ENCODE results near the gene ZC3H10. TPM values are rescaled to one million over a fixed set of nuclear protein-coding genes. Genes with fewer than 3 reads are reported as not detected.

Gene ZC3H10
- total RNA-seq, 1 experiment from 2014 or later, result 8.7 TPM

DNA sequence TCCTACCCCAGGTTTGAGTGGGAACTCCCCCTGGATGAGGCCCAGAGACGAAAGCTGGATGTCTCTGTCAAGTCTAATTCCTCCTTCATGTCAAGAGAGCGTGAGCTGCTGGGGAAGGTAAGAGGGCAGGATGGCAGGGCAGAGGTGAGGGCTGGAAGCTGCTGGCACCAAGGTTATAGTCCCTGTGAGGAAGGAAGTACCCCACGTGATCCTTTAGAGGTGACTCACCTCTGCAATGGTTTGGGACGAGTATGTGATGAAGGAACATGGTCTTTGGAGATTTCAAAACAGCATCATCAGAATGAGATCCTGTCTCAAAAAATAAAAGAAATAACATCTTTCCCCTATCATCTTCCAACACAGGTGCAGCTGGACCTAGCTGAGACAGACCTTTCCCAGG is 25.2 kb downstream of the ZC3H10 start:
- Histone ChIP-seq H3K36me3 (ENCODE audit: control insufficient read depth in 1 of 2, insufficient read depth in 2 of 2, low read length in 2 of 2) (peaks cover 32 to 49% of the 10 kb centered on the region in 2 experiments), H3K27me3 (ENCODE audit: insufficient read depth, low read length) (no peaks in the 10 kb centered on the region), H3K4me1 (ENCODE audit: control insufficient read depth in 1 of 2, insufficient read depth in 2 of 2, low read length in 2 of 2) (peaks cover 0 to 5% of the 10 kb centered on the region in 2 experiments; a peak in 2 of 4 replicates), H3K9me3 (ENCODE audit: control insufficient read depth in 1 of 2, insufficient read depth in 1 of 2, low read depth in 1 of 2, low read length in 2 of 2) (no peaks in the 10 kb centered on the region), H3K27ac (ENCODE audit: low read depth, low read length) (no peak overlapping the region), H4K20me1 (ENCODE audit: insufficient read depth) (no peaks in the 10 kb centered on the region), H3K79me2 (ENCODE audit: insufficient read depth, low read length) (no peaks in the 10 kb centered on the region), H3K4me2 (ENCODE audit: low read length) (no peak overlapping the region), H3K4me3 (replicated peaks in 1 of 2; ENCODE audit: low read depth in 1 of 2, low read length in 2 of 2) (no peak overlapping the region), H3K9ac (ENCODE audit: low read length) (no peak overlapping the region), H2AFZ (ENCODE audit: low read depth, low read length, poor library complexity, severe bottlenecking) (no peak overlapping the region), H3K9me2 (ENCODE audit: insufficient read depth) (no peaks in the 10 kb centered on the region)
- POLR2A ChIA-PET, result interaction anchor here (3.8 kb wide), 1 partner anchor 15 kb away, joined by 14 read pairs; the partner anchor contains the start of gene ESYT1
- intact Hi-C loops (cut with micrococcal nuclease), result no loop called here
- no peak for ATAC-seq
- RAD21 ChIA-PET (ENCODE audit: low non-redundant PET in 1 of 2, low total read pairs in 2 of 2, uncharacterized antibody in 2 of 2, unreplicated experiment in 2 of 2), result no interaction called here
- BruUV-seq (replicated peaks), result no TSS peak
- DNase-seq (ENCODE audit: low read depth, low spot score), result no peak
- TF ChIP-seq EZH2phosphoT487 (IDR thresholded peaks at IDR 0.05; ENCODE audit: borderline replicate concordance), result no peak
- no peak for TF ChIP-seq YY1 (IDR thresholded peaks at IDR 0.05; ENCODE audit: extremely low read depth, insufficient replicate concordance, low read depth, low read length)
- TF ChIP-seq, protein P1, sequence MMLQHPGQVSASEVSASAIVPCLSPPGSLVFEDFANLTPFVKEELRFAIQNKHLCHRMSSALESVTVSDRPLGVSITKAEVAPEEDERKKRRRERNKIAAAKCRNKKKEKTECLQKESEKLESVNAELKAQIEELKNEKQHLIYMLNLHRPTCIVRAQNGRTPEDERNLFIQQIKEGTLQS (IDR thresholded peaks at IDR 0.05), result no peak
- TF ChIP-seq SRF (IDR thresholded peaks at IDR 0.05; ENCODE audit: low read depth), result no peak
- TF ChIP-seq CEBPB (IDR thresholded peaks at IDR 0.05; ENCODE audit: low read depth), result no peak
- TF ChIP-seq SP1 (IDR thresholded peaks at IDR 0.05; ENCODE audit: low read depth), result no peak
- TF ChIP-seq JUND (IDR thresholded peaks at IDR 0.05), result no peak
- CTCF ChIA-PET, result interaction anchor here (1.0 kb wide), 1 partner anchor 9 kb away, joined by 3 read pairs; the partner anchor contains the start of gene MYL6B

DNA sequence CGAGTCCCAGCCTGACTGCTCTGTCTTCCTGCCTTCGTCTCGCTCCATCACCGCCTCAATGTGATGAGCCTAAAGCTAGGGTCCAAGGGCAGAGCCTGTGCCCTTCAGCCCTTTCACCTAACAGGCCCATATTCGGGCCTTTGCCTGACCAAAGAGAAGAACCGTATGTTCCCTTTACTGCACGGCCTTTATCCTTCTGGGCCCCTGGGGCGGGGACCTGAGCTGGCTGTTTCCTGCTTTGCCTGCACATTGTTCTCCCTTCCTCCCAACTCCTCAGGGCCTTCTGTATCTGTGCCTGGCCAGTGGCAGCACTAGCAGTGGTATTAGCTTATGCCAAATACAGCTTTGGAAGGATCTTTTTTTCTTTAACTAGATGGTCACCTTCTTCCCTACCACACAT is 25.8 kb downstream of the ZC3H10 start:
- no peak overlapping the region for H2AFZ ChIP-seq (ENCODE audit: low read depth, low read length, poor library complexity, severe bottlenecking)
- CTCF ChIA-PET, result no interaction called here

More for the DNA sequence above, 25.8 kb downstream of the ZC3H10 start:
- ChIA-PET RAD21 (ENCODE audit: low non-redundant PET in 1 of 2, low total read pairs in 2 of 2, uncharacterized antibody in 2 of 2, unreplicated experiment in 2 of 2) (no interaction called here), POLR2A (interaction anchor here (3.8 kb wide), 1 partner anchor 16 kb away, joined by 14 read pairs; the partner anchor contains the start of gene ESYT1)
- H3K4me3 ChIP-seq (replicated peaks in 1 of 2; ENCODE audit: low read depth in 1 of 2, low read length in 2 of 2), result no peak overlapping the region
- H3K27me3 ChIP-seq (ENCODE audit: insufficient read depth, low read length), result no peaks in the 10 kb centered on the region
- no peak overlapping the region for H3K4me2 ChIP-seq (ENCODE audit: low read length)
- H3K9ac ChIP-seq (ENCODE audit: low read length), result no peak overlapping the region
- no peaks in the 10 kb centered on the region for H3K9me2 ChIP-seq (ENCODE audit: insufficient read depth)
- peaks cover 30 to 42% of the 10 kb centered on the region in 2 experiments for H3K36me3 ChIP-seq (ENCODE audit: control insufficient read depth in 1 of 2, insufficient read depth in 2 of 2, low read length in 2 of 2)
- H3K9me3 ChIP-seq (ENCODE audit: control insufficient read depth in 1 of 2, insufficient read depth in 1 of 2, low read depth in 1 of 2, low read length in 2 of 2), result no peaks in the 10 kb centered on the region
- H3K79me2 ChIP-seq (ENCODE audit: insufficient read depth, low read length), result no peaks in the 10 kb centered on the region
- H3K27ac ChIP-seq (ENCODE audit: low read depth, low read length), result no peak overlapping the region
- ATAC-seq (no peak), DNase-seq (ENCODE audit: low read depth, low spot score) (no peak)
- peaks cover 0 to 5% of the 10 kb centered on the region in 2 experiments; a peak in 2 of 4 replicates for H3K4me1 ChIP-seq (ENCODE audit: control insufficient read depth in 1 of 2, insufficient read depth in 2 of 2, low read length in 2 of 2)
- intact Hi-C loops (cut with micrococcal nuclease), result no loop called here
- no TSS peak for BruUV-seq (replicated peaks)
- no peaks in the 10 kb centered on the region for H4K20me1 ChIP-seq (ENCODE audit: insufficient read depth)
- TF ChIP-seq, protein P2, sequence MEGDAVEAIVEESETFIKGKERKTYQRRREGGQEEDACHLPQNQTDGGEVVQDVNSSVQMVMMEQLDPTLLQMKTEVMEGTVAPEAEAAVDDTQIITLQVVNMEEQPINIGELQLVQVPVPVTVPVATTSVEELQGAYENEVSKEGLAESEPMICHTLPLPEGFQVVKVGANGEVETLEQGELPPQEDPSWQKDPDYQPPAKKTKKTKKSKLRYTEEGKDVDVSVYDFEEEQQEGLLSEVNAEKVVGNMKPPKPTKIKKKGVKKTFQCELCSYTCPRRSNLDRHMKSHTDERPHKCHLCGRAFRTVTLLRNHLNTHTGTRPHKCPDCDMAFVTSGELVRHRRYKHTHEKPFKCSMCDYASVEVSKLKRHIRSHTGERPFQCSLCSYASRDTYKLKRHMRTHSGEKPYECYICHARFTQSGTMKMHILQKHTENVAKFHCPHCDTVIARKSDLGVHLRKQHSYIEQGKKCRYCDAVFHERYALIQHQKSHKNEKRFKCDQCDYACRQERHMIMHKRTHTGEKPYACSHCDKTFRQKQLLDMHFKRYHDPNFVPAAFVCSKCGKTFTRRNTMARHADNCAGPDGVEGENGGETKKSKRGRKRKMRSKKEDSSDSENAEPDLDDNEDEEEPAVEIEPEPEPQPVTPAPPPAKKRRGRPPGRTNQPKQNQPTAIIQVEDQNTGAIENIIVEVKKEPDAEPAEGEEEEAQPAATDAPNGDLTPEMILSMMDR (IDR thresholded peaks at IDR 0.05 in 2 of 3, conservative IDR thresholded peaks at IDR 0.05 in 1 of 3; ENCODE audit: borderline replicate concordance in 1 of 3, insufficient read depth in 1 of 3, low read depth in 2 of 3, low read length in 2 of 3), result no peak
- no peak for TF ChIP-seq TCF7L2 (IDR thresholded peaks at IDR 0.05; ENCODE audit: borderline replicate concordance, extremely low read depth, insufficient read depth, insufficient read length)
- no peak for TF ChIP-seq ZNF274 (IDR thresholded peaks at IDR 0.05; ENCODE audit: low read depth, low read length)
- TF ChIP-seq, protein P3, sequence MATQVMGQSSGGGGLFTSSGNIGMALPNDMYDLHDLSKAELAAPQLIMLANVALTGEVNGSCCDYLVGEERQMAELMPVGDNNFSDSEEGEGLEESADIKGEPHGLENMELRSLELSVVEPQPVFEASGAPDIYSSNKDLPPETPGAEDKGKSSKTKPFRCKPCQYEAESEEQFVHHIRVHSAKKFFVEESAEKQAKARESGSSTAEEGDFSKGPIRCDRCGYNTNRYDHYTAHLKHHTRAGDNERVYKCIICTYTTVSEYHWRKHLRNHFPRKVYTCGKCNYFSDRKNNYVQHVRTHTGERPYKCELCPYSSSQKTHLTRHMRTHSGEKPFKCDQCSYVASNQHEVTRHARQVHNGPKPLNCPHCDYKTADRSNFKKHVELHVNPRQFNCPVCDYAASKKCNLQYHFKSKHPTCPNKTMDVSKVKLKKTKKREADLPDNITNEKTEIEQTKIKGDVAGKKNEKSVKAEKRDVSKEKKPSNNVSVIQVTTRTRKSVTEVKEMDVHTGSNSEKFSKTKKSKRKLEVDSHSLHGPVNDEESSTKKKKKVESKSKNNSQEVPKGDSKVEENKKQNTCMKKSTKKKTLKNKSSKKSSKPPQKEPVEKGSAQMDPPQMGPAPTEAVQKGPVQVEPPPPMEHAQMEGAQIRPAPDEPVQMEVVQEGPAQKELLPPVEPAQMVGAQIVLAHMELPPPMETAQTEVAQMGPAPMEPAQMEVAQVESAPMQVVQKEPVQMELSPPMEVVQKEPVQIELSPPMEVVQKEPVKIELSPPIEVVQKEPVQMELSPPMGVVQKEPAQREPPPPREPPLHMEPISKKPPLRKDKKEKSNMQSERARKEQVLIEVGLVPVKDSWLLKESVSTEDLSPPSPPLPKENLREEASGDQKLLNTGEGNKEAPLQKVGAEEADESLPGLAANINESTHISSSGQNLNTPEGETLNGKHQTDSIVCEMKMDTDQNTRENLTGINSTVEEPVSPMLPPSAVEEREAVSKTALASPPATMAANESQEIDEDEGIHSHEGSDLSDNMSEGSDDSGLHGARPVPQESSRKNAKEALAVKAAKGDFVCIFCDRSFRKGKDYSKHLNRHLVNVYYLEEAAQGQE (IDR thresholded peaks at IDR 0.05; ENCODE audit: low read depth), result no peak
- no peak for TF ChIP-seq SP1 (IDR thresholded peaks at IDR 0.05; ENCODE audit: low read depth)
- TF ChIP-seq POLR2AphosphoS5 (IDR thresholded peaks at IDR 0.05; ENCODE audit: low read depth, low read length), result no peak
- TF ChIP-seq FOSL1 (IDR thresholded peaks at IDR 0.05; ENCODE audit: low read depth), result no peak
